ENCODE measurements around the gene FXYD3.
"Not testable (repeated sequence)": the region's sequence is repeated elsewhere in the genome, so short reads cannot be mapped to it uniquely, and the experiment has no call there.

Gene FXYD3

DNA sequence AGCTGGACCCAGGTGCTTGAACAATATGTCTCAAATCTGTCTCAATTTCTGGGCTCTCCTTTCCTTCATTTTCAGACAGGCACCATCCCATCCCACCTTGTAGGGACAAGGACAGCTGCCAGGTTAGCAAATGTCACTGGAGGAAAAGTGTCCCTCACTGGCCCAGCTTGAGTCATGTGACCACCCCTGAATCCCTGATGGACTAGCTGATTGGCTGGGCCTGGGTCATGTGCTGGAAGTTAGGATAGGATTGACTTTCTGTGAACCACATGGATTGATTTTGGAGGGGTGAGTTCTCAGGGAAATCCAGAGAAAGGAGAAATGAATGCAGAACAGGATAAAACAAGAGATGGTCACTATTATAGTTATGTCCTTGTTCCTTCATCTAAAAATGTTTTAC lies 28.2 kb upstream of the FXYD3 start:
- no peak for DNase-seq

DNA sequence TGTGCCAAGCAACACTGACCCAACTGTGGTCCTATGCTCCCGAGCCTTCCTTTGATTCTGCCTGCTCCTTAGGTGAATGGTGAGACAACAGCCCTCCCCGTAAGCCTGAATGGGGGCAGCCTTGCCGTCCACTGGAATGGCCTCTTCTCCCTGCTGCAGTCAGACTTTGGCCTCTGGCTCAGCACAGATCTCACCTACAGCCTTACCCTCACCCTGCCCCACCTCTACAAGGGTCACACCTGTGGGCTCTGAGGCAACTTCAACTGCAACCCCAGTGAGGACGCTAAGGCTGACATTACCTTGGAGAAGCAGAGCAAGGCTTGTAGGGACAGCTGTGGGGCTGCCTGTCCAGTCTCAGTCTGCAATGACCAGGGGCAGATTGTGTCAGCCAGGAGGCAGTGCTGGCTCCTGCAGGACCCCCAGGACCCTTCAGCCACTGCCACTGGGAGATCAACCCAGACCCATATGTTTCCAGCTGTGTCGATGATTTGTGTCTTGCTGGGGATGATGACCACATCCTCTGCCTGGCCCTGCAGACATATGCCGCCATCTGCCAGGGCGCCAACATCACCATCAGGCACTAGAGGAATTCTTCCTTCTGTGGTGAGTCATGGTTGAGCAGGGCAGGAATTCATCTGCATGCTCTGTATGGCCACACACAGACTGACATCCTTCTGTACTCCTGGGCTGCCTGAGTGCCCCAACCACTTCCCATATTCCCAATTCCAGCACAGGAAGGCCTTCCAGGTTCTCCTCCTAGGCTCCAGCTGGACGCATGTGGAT lies 27.3 kb upstream of the FXYD3 start:
- no peak for DNase-seq

DNA sequence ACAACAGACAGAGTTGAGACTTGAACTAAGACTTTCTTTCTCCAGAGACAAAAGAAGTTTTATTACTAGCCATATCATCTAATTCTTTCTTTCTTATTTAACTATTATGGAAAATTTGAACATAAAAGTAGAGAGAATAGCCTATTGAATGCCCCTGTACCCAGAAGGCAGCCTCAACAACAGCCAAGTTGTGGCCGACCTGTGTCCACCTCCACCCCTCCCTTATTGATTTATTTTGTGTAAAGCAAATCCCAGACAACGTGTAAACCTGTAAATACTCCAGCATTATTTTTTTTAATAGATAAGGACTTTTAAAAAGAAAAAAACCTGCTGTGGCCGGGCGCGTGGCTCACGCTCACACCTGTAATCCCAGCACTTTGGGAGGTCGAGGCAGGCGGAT lies 26.1 kb upstream of the FXYD3 start:
- no peak for DNase-seq

DNA sequence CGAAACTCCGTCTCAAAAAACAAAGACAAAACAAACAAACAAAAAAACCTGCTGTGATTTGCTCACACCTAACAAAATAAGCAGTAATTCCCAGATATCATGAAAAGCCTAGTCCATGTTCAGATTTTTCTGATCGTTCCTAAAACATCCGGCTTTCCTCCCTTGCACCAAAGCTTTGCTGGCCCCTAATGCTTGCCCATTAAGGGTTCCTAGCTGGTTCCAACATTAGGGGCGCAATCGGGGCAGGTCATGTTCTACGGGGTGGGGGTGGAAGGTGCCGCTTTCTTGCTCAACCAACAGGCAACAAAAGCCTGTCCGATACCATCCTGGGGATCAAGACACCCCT lies 25.5 kb upstream of the FXYD3 start:
- DNase-seq = no peak

DNA sequence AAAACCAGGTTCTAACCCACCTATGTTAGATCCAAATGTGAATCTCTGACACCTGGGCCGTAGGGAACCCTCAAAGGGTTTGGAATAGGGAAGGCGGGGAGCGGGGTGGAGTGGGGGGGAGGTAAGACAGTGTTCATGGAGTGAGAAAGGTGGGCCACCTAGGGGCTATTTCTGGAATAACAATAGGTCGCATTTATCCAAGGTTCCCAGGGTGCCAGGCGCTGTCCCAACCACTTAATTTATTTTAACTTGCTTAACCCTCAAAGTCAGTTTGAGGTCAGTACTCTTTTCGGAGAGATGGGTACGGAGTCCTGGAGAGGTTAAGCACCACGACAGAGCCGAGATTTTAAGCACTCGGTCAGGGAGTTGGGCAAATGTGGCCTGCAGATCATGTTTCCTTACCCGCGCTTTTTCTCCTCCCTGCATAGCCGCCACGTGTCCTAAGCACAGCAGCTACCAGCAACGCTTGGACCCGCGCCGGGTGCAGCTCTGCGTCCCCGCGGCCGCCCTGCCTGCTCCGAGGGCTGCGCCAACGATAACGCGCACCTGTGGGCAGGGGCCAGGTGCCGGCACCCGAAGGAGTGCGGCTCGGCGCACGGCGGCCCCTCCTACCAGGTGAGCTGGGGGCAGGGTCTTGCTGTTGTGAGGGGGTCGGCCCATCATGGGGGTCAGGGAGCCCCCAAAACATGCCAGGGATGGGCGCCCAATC lies 25.0 kb upstream of the FXYD3 start:
- no peak for DNase-seq

DNA sequence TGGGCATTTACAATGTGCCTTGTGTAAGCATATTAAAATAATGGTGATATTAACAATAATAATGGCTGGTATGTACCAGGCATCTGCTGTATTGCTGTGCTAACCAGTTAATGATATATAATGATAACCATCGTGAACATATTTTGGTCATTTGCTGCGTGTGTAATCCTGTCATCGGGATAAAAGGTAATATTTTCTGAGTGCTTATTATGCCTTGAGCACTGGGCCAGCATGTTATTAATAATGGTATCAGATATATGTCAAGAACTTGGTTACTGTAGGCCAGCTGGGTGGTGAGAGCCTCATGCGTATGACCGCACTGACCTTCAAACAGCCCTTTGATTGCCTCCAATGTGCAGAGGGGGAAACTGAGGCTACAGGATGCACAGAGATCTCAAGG lies 22.2 kb upstream of the FXYD3 start:
- no peak for DNase-seq

DNA sequence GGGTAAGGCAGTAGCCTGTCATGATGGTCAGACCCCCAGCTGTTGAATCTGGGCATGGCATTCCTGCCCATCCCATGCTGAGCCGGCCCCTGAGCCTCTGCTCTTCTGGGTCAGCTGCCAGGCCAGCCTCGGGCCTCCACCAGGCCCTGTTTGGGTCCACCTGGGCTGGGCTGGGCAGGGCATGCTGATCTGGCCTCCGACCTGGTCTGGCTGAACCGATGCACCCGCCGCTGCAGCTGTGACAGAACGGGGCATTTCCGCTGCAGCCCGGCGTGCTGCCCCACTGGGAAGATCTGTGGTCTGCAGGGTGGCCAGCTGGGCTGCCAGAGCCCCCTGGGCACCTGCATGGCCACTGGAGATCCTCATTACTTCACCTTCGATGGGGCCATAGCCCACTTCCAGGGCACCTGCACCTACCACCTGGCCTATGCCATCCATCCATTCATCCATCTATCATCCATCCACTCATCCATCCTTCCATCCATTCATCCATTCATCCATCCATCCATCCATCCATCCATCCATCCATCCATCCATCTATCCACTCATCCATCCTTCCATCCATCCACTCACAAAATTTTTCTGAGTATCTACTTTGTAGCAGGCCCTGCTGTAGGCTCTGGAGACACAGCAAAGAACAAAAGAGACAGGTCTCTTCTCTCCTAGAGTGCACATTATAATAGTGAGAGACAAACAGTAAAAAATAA lies 21.5 kb upstream of the FXYD3 start:
- DNase-seq = no peak

DNA sequence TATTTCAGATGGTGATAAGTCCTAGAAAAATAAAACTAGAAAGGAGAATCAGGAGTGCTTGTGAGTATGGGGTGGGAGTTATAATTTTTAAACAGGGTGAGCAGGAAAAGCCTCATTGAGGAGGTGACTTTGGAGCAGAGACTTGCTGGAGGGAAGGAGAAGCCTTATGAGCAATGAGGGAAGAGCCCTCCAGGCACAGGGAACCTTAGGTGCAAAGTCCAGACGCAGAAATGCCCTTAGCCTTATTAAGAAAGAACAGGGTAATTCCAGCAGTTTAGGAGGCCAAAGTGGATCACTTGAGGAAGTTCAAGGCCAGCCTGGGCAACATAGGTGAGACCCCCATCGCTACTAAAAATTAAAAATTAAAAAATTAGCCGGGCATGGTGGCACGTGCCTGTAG lies 21.0 kb upstream of the FXYD3 start:
- DNase-seq = no peak

DNA sequence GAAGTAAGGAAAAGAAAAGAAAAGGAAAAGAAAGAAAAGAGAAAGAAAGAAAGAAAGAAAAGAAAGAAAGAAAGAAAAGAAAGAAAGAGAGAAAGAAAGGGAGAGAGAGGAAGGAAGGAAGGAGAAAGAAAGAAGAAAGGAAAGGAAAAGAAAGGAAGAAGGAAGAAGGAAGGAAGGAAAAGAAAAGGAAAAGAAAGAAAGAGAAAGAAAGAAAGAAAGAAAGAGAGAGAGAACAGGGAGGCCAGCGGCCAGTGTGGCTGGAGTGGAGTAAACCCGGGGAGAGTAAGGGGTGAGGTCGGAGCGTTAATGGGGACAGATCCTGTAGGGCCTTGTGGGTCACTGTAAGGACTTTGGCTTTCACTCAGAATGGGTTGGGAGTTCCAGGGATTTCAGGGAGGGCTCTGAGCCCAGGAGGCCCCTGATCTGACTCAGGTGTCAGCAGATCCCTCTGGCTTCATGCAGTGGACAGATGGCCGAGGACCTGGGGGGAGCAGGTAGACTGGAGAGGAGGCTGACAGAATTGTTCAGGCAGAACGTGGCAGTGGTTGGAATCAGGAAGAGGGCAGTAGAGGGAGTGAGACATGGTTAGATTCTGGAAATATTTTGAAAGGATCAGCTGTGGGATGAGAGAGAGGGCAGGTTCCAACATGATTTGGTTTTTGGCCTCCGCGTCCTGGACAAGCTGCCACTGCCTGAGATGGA lies 19.8 kb upstream of the FXYD3 start:
- no peak for DNase-seq

DNA sequence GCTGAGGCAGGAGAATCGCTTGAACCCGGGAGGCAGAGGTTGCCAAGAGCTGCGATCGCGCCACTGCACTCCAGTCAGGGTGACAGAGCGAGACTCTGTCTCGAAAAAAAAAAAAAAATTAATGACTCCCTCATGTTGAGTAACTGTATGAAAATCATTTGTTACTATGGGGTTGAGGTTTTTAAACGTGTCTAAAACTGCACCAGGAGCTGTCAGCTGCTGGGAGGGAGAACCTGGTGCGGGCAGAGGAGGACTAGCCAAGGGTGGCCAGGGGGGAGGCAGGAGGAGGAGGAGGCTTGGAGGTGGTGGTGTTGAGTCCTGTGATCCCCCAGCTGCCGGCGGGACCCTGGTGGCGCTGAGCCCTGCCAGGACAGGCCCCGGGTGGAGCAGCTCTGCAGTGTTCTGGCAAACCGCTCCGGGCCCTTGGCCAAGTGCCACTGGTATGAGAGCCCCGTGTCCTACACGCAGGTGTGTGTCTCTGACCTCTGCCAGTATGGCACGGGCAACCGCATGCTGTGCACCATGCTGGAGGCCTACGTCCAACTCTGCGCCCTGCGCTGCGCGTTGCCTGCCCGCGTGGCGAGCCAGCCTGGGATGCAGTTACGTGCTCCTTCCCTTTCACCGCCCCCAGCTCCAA lies 17.1 kb upstream of the FXYD3 start:
- DNase-seq = no peak

DNA sequence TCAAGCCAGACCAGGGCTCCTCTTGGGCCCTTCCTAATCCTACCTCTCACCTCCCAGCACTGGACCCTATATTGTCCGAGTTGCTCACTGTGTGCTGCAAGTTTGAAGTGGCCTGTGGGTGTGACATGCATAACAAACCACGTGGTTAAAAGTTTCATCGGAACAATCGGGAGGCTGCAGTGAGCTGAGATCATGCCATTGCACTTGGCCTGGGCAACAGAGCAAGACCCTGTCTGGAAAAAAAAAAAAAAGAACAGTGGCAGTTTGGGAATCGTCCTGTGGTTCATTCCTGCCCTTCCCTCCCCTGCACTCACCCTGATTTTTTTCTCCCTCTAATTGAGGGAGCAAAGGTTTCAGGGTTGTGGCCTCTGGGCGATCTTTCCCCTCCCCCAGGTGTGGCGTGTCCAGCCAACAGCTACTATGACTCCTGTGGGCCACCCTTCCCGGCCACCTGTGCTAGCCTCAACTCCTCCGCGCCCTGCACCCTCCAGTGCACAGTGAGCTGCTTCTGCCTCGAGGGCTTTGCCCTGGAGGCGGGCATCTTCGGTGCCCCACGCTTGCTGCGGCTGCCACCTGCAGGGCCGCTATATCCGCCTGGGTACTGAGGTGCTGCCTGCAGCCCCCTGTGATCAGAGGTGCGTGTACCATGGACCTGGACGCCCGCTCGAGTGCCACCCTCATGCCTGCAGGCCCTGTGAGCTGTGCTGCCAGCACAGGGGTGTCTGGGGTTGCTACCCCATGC lies 16.3 kb upstream of the FXYD3 start:
- DNase-seq = no peak

DNA sequence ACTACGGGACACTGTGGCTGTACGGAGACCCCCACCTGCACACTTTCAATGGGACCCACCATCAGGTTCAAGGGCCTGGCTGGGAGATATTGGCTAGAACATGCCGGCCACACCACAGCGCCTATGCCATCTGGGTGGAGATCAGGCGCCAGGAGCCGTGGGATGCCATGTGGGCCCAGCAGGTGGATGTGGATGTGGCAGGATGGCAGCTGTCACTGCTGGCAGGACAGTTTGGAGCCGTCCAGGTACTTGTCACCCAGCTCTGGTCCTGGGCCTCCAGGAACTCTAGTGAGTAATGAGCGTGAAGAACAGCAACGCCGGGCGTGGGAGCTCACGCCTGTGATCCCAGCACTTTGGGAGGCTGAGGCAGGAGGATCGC lies 15.7 kb upstream of the FXYD3 start:
- DNase-seq = no peak

DNA sequence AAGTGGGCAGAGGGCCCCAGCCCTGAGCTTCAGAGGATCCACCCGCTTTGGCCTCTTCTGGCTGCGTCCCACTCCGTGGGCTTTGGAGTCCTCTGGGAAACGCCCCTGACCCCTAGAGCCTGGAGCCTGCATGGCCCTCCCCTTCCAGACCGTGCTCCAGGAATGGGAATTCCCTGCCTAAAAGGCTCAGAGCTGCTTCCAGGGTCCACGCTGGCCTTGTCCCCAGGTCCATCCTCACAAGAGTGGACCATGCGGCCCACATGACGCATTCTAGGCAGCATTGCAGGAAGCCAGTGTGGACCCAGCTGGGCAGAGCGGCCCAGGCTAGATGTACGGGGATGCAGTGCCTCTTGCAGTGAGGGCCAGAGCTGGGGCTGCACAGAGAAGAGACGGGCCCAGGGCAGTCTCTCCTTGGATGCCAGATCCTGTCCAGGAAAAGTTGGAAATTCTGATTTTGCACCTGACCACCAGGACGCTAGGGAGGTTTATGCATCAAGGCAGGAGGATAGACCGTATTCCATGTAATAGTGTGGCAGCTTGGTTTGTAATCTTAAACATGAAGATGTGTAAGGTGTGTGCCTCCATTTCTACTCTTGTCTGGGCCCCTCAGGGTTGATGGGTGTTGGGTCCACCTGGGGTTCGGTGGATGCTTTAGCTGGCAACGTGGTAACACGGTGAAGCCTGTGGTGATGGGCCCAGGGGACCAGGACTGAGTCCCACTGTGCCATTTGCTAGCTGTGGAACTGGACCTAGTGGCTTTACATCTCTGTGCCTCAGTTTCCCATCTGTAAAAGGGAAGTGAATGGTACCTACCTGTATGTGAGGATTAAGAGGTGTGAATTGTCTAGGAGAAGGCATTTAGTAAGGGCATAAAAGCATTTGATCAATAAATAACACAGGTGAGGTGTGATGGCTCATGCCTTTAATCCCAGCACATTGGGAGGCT lies 14.8 kb upstream of the FXYD3 start:
- no peak for DNase-seq

DNA sequence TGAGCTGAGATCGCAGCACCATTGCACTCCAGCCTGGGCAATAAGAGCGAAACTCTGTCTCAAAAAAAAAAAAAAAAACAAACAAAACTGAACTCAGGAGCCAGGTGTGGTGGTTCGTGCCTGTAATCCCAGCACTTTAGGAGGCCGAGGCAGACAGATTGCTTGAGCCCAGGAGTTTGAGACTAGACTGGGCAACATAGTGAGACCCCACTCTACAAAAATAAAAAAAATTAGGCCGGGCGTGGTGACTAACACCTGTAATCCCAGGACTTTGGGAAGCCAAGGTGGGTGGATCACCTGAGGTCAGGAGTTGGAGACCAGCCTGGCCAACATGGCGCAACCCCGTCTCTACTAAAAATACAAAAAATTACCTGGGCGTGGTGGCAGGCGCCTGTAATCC lies 13.7 kb upstream of the FXYD3 start:
- not testable (repeated sequence) for DNase-seq

DNA sequence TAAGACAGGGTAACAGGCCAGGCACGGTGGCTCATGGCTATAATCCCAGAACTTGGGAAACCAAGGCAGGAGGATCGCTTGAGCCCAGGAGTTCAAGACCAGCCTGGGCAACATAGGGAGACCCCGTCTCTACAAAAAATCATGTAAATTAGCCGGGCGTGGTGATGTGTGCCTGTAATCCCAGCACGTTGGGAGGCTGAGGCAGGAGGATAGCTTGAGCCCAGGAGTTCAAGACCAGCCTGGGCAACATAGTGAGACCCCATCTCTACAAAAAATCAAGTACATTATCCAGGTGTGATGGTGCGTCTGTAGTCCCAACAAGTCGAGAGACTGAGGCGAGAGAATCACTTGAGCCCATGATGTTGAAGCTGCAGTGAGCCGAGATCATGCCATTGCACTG lies 12.0 kb upstream of the FXYD3 start:
- DNase-seq = not testable (repeated sequence)

DNA sequence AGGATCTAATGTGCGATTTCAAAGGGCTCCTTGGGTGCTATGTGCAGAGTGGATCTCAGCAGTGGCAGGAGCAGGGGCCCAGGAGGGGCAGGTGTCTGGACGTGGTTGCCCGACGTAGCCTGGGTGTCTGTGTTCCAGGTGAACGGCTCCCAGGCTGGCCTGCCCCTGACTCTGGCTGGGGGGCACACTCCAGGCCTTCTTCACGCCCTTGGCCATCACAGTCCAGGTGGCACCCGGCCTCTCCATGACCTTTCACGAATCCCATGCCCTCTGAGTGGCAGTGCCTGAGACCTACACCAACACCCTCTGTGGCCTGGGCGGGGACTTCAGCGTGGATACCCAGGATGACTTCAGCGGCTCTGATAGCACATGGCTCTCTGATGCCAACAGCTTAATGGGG lies 11.3 kb upstream of the FXYD3 start:
- DNase-seq = no peak

DNA sequence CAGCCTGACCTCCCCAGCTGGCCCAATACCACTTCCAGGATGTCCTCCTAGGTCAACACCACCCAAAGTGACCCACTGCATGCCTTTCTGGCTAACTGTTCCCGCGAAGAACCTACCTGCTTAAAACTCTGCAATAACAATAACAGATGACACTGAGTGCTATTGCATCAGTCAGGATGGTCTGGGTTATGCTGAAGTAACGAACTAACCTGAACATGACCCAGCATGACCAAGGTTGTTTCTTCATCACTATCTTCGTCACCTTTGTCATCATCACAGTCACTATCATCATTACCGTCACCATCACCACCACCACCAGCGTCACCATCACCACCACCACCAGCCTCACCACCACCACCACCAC lies 10.6 kb upstream of the FXYD3 start:
- DNase-seq = no peak

DNA sequence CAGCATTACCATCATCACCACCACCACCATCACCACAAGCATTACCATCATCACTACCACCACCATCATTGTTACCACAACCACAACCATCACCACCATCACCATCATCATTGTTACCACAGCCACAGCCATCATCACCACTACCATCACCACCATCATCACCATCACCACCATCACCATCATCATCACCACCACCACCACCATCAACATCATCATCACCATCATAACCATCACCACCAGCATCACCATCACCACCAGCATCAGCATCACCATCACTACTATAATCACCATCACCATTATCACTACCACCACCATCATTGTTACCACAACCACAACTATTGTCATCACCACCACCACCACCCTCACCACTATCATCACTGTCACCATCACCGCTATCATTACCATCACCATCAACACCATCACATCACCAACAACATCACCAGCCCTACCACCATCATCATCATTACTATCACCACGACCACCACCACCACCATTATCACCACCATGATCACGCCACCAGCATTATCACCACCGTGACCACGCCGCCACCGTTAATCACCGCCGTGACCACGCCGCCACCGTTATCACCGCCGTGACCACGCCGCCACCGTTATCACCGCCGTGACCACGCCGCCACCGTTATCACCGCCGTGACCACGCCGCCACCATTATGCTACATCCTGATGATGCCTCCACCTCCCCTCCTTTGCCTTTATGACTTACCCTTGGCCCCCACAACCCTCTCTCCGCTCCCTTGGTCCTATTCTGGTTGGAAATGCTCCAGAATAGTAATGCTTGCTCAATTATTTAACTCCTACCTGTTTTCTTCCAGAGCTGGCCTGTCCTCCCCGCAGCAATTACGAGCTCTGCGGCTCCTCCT lies 10.0 kb upstream of the FXYD3 start:
- no peak for DNase-seq

DNA sequence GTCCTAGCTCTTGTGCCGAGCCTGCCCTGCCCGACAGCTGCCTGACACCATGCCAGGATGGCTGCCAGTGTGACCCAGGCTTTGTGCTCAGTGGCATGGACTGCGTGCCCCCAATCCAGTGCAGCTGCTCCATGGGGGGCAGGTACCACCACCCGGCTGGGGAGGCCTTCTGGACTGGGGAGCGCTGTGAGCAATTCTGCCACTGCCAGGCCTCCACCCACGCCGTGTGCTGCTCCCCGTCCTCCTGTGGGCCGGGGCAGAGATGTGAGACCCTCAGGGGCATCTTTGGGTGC lies 9.4 kb upstream of the FXYD3 start:
- no peak for DNase-seq

DNA sequence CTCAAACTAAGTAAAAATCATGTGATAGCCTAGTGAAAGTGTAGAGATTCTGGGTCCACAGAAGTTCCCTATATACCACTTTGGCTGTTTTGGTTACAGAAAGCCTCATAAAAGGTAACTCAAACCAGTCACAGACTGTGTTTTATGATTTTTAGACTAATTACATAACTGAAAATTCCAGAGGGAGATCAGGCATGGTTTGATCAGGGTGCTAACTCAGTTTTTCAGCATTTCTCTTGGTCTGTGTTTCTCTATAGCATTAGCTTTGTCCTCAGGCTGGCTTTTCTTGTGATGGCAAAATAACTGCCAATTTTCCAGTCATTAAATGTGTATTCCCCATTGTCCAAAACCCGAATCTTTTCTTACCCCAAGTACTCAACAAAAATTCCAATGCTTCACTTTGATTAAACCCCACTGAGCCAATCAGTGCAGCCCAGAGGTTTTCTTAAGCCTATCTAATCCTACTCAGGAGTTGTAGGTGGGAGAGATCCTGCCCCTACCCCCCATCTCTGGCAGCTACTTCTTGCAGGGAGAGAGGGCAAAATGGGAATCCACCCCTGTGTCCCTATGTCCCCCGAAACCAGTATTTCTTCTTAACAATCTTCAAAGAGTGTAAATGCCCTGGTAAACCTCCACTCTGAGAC lies 8.6 kb upstream of the FXYD3 start:
- DNase-seq = no peak

All from NCI-H1436 treated with DMSO at 0.1 percent for 48 hours (cell line).